Left ventricle myocardium superior (tissue), 1 donor: Measurements from ENCODE around the gene CACNA2D3. TPM values are rescaled to one million over a fixed set of nuclear protein-coding genes. Genes with fewer than 3 reads are reported as not detected.
A peak's percentile ranks its signal among the peaks of the same experiment; 100 is the strongest.

Experiments
- ATAC-seq: fragments of 200-7000 bp; cut with Tn5 transposase; one replicate; pipeline ENCODE4 v1.9.1; 2020; ENCODE audit warnings: mild to moderate bottlenecking, moderate library complexity
- DNase-seq: peaks from one replicate; pipeline ENCODE4 v3.0.0-alpha.2; 2020
- intact Hi-C: fragments of 100-400 bp; cut with micrococcal nuclease; formaldehyde crosslinking; loops from one replicate; pipeline ENCODE4 v1.11.0; 2022
- total RNA-seq: library from RNA; stranded (reverse); fragmentation: NEBNext Ultra II Directional; extraction: Animal tissue kit (Norgen Biotek cat#: 25700); gene quantifications from one replicate; pipeline ENCODE4 v1.2.1, GENCODE V29; 2021
- donor health status: DM: no; HTN: yes; CAD: no; lungs with severe emphysema.

CACNA2D3 gene
- total RNA-seq, 1 donor from 2014 or later = 26.9 TPM

DNA sequence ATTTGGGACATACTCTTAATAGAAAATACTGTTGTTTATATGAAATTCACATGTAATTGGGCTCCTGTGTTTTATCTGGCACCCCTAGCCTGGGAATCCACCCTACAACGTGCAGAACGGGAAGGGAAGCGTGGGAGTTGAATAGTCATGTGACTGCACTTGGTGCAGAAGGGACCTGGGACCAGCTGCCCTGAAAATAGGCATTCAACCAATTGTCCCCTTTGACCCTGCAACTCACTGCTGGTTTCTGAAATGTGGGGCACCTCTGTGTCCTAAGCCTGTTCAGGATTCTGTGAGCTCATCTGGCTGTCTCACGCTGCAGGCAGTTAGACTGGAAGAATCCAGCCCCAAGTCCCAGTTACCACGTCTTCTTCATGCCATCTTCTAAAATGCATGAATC, 79.7 kb downstream of the CACNA2D3 start:
- intact Hi-C loops = no loop called here
- ATAC-seq = no peak
- no peak for DNase-seq

GRCh38 chr3:54202651-54203248, 80.4 kb downstream of the CACNA2D3 start:
- peak; percentile 65 for ATAC-seq
- intact Hi-C loops = no loop called here
- DNase-seq = no peak

- ATAC-seq (peak; percentile 51), DNase-seq (no peak)
- intact Hi-C loops = no loop called here
Measured at GRCh38 chr3:54206874-54207273, 84.5 kb downstream of the CACNA2D3 start.

- ATAC-seq (peak; percentile 80), DNase-seq (no peak)
- intact Hi-C loops = no loop called here
Measured at GRCh38 chr3:54211097-54211496, 88.7 kb downstream of the CACNA2D3 start.

DNA sequence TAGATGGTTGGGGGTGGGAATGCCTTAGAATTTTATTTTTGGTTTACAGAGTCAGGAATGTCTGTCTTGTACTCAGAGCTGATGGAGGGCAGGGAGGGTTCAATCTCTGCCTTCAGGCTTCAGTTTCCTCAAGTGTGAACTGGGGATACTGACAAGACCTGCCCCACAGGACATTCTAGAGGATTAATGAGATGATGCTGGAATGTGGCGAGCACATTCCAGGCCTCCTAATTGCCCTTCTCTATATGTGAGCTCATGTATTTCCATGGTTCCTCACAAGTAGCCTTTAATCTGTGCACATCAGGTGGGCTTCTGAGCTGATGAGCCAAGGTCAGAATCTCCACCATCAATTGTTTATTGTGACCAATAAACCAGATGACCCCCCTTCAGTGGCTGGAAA, 90.4 kb downstream of the CACNA2D3 start:
- intact Hi-C loops = no loop called here
- no peak for ATAC-seq
- no peak for DNase-seq

DNA sequence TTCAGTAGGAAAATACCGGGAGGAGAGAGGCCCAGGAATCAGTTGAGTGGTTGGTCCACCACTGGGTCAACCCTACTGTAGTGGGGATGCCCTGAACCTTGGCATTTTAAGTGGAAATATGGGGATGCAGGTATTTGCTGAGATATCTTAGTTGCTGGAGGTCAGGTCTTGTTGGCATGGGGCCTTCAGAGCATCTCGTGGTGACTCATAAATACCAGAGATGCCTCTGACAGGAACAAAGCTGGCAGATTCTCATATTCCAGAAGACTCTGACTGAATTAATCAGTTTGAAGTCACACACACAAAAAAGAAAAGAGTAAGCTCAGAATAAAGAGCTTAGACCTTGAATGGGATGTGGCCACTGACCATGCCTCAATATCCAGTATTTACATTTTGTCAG, 91.6 kb downstream of the CACNA2D3 start:
- DNase-seq (no peak), ATAC-seq (peak; percentile 40)
- intact Hi-C loops = no loop called here

DNA sequence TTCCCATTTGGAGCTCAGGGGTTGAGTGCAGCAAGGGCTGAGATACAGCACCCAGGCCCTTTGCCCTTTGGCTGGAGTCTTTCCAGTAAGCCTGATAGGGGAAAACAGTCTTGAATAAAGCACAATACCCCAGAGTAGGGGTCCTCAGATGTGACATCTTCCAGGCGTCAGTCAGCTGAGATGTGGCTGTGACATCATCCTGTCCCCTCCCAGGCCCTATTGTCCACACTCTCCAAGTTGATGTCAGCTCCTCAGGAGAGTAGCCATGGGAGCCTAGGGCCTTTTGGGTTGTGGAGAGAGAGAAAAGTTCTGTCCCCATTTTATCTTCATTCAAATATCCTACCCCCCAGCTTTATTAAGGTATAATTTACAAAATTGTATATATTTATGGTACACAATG, 92.5 kb downstream of the CACNA2D3 start:
- no peak for ATAC-seq
- no peak for DNase-seq
- intact Hi-C loops = no loop called here

GRCh38 chr3:54215521-54215920, 93.2 kb downstream of the CACNA2D3 start:
- intact Hi-C loops = no loop called here
- DNase-seq = no peak
- ATAC-seq = no peak

- DNase-seq (no peak), ATAC-seq (no peak)
- intact Hi-C loops = no loop called here
Measured at GRCh38 chr3:54217828-54218227, 95.5 kb downstream of the CACNA2D3 start.

DNA sequence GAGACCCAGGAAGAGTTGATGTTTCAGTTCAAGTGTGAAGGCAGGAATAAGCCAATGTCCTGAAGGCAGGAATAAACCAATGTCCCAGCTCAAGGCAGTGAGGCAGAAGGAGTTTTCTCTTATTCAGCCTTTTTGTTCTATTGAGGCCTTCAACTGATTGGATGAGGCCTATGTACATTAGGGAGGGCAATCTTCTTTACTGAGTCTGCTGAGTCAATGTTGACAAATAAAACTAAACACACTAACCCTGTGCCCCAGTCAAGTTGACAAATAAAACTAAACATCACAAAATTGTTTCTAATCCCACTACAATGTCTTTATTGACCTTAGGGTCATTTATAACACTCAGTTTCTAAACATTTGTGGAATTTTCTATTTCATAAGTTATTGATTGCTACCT, 100.0 kb downstream of the CACNA2D3 start:
- ATAC-seq (no peak), DNase-seq (no peak)
- intact Hi-C loops = no loop called here

GRCh38 chr3:54223063-54223462, 100.7 kb downstream of the CACNA2D3 start:
- intact Hi-C loops = no loop called here
- no peak for DNase-seq
- ATAC-seq = no peak

DNA sequence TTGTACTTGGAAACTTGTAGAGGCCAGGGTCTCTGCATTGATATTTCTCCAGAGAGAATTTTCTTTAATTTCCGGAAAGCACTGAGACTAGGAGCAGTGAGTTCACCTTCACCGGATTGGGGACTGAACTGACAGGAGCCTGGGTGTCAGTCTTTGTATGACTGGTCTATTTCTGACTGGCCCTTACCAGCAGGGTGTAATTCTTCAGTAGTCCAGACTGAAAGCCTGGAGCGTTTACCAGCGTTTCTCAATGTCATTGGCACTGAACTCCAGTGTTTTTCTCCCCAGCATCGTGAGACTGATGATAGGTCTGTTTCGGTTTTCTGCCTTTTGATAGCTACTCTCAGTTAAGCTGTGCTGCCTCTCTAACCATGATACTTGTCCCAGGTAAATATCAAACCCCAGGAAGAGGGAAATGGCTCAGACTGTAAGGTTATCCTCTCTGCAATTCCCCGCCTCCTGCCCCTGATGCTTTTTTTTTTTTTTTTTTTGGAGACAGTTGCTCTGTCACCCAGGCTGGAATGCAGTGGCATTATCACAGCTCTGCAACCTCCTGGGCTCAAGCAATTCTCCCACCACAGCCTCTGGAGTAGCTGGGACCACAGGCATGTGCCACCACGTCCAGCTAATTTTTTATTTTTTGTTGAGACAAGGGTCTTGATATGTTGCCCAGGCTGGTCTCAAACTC, 103.6 kb downstream of the CACNA2D3 start:
- no peak for DNase-seq
- intact Hi-C loops = no loop called here
- ATAC-seq = peak; percentile 94

- no peak for DNase-seq
- ATAC-seq = no peak
- intact Hi-C loops = no loop called here
Measured at GRCh38 chr3:54228806-54229205, 106.5 kb downstream of the CACNA2D3 start.

GRCh38 chr3:54232618-54233017, 110.3 kb downstream of the CACNA2D3 start:
- intact Hi-C loops = no loop called here
- ATAC-seq (no peak), DNase-seq (no peak)

- intact Hi-C loops = no loop called here
- DNase-seq (no peak), ATAC-seq (no peak)
Measured at GRCh38 chr3:54235998-54236397, 113.6 kb downstream of the CACNA2D3 start.

- ATAC-seq (no peak), DNase-seq (no peak)
- intact Hi-C loops = no loop called here
Measured at GRCh38 chr3:54237109-54237508, 114.8 kb downstream of the CACNA2D3 start.

- ATAC-seq = no peak
- no peak for DNase-seq
- intact Hi-C loops = no loop called here
Measured at GRCh38 chr3:54237788-54238502, 115.6 kb downstream of the CACNA2D3 start.

GRCh38 chr3:54240309-54240708, 118.0 kb downstream of the CACNA2D3 start:
- DNase-seq (no peak), ATAC-seq (no peak)
- intact Hi-C loops = no loop called here

DNA sequence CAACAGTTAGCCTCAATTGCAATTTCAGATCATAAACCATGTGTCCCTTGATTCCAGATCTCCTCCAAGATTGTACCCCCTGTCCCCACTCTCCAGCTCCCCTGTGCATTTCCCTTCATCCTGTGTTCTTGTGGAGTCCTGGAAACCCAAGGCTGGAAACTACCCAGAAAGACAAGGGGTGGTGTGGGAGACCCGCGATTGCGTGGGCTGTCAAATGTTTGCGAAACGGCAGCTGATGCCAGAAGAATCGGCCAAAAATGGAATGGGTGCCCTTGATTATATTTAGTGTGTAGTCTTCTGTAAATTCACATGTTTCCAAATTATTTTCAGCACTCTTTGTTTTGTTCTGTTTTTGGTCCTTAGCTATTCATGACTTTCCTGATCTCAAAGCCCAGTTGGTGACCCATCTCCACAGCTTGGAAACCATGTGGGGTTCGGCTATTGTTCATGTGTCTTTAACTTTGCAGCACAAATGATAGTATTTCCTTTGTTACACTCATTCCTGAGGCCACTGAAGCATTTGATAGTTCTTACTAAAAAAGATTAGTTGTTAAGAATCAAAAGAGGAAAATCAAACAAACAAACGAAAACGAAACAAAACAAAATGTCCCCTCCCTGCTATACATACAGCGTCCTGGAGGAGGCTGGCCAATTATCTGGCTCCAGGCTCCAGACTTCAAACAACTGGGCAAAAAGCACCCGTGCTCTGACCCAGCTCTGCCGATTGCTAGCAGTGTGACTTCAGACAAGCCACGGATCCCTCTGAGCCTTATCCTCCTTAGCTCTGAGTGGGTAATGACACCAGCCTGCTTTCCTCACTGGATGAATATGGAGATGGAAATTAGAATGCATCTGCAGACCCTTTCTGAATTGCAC, 120.9 kb downstream of the CACNA2D3 start:
- ATAC-seq = no peak
- no peak for DNase-seq
- intact Hi-C loops = no loop called here
